ENCODE data around the gene SGCA. TPM values are rescaled to one million over a fixed set of nuclear protein-coding genes. Genes with fewer than 3 reads are reported as not detected.
A peak's percentile ranks its signal among the peaks of the same experiment; 100 is the strongest.

The SGCA gene
- total and polyA plus RNA-seq, 9 of the 15 experiments (the other 6 are each of a cell fraction or from before 2014, with no cell fraction given): not detected

DNA sequence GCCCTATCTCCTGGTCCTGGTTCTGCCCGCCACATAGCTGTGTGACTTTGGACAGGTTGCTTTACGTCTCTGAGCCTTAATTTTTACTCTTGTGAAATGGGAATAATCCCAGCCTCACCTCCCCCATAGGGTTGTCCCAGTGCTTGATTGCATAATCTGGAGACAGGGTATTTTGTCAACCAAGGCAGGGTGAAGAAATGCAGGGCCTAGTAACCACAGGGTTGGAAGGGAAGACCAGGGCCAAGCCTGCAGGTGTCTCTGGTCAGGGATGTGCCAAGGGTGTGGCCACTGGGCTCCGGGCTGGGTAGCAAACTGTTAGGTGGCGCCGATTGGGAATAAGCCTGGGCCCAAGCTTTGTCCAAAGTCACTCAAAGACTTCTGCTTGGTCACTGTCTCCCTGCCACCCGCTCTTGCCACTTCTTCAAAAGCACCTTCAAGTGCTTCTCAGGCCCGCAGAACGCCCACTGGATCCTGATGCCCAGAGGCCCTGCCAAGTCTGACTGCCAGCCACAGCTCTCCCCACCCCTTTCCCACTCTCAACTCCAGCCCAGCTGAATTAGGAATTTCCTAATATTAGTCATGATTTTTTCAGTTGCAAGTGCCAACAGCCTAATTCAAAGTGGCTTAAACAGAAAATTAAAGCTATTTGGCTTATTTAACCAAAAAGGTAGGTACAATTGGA, 56.2 kb downstream of the SGCA start:
- CTCF ChIA-PET (ENCODE audit: low intra/inter-chr PET ratio): no interaction called here
- 12% methylated on average over 8 of the region's 8 CpGs for WGBS (ENCODE audit: insufficient coverage, low coverage, missing lambda C conversion rate)
- TF ChIP-seq TOE1 (IDR thresholded peaks at IDR 0.05; ENCODE audit: borderline replicate concordance): no peak
- TF ChIP-seq TOE1 (CRISPR knock-in tag; IDR thresholded peaks at IDR 0.05; ENCODE audit: borderline replicate concordance, low read depth): no peak
- TF ChIP-seq MLX (CRISPR knock-in tag; conservative IDR thresholded peaks at IDR 0.05): no peak
- TF ChIP-seq, protein P1, sequence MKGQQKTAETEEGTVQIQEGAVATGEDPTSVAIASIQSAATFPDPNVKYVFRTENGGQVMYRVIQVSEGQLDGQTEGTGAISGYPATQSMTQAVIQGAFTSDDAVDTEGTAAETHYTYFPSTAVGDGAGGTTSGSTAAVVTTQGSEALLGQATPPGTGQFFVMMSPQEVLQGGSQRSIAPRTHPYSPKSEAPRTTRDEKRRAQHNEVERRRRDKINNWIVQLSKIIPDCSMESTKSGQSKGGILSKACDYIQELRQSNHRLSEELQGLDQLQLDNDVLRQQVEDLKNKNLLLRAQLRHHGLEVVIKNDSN (CRISPR knock-in tag; IDR thresholded peaks at IDR 0.05): no peak
- TF ChIP-seq, protein P2, sequence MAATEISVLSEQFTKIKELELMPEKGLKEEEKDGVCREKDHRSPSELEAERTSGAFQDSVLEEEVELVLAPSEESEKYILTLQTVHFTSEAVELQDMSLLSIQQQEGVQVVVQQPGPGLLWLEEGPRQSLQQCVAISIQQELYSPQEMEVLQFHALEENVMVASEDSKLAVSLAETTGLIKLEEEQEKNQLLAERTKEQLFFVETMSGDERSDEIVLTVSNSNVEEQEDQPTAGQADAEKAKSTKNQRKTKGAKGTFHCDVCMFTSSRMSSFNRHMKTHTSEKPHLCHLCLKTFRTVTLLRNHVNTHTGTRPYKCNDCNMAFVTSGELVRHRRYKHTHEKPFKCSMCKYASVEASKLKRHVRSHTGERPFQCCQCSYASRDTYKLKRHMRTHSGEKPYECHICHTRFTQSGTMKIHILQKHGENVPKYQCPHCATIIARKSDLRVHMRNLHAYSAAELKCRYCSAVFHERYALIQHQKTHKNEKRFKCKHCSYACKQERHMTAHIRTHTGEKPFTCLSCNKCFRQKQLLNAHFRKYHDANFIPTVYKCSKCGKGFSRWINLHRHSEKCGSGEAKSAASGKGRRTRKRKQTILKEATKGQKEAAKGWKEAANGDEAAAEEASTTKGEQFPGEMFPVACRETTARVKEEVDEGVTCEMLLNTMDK (IDR thresholded peaks at IDR 0.05; ENCODE audit: borderline replicate concordance, insufficient read depth, low read depth, low read length, poor library complexity, severe bottlenecking): no peak
- no peak for TF ChIP-seq HCFC1 (IDR thresholded peaks at IDR 0.05; ENCODE audit: low read depth, low read length)
- TF ChIP-seq MCM3 (IDR thresholded peaks at IDR 0.05): no peak
- TF ChIP-seq ZBTB26 (CRISPR knock-in tag; IDR thresholded peaks at IDR 0.05): no peak
- peak; percentile 47; the same call in 1 of the 2 replicates for TF ChIP-seq BCOR (IDR thresholded peaks at IDR 0.05)
- peak; percentile 67 for TF ChIP-seq ZFP36 (IDR thresholded peaks at IDR 0.05; ENCODE audit: low read depth, low read length, partially characterized antibody)
- peak; percentile 40 for TF ChIP-seq RBM25 (IDR thresholded peaks at IDR 0.05; ENCODE audit: low read depth, low read length, severe bottlenecking)
- no peak for TF ChIP-seq THRA (IDR thresholded peaks at IDR 0.05)

More for the DNA sequence above, 56.2 kb downstream of the SGCA start:
- no peak overlapping the region for H3K9ac ChIP-seq (ENCODE audit: insufficient read depth in 1 of 2, low read depth in 2 of 2, low read length in 2 of 2)
- H3K36me3 ChIP-seq (ENCODE audit: control insufficient read depth, insufficient read depth, low read length): no peaks in the 10 kb centered on the region
- peaks cover 4% of the 10 kb centered on the region; the same call in 1 of the 2 replicates for H3K9me3 ChIP-seq (replicated peaks; ENCODE audit: control insufficient read depth, insufficient read depth, low read depth, low read length)
- no peak overlapping the region; the same call in 1 of the 2 replicates for H2AFZ ChIP-seq (ENCODE audit: low read depth, low read length)
- no peak overlapping the region for H3K4me3 ChIP-seq
- H3K9me1 ChIP-seq (ENCODE audit: control insufficient read depth, insufficient read depth, low read length): no peaks in the 10 kb centered on the region
- no peak overlapping the region for H3K27ac ChIP-seq (ENCODE audit: extremely low read depth, low read depth, low read length)
- in situ Hi-C loops (cut with MboI) (no loop called here), intact Hi-C loops (cut with micrococcal nuclease) (no loop called here)
- no TSS peak for BruUV-seq (replicated peaks)
- no peaks in the 10 kb centered on the region for H4K20me1 ChIP-seq (replicated peaks; ENCODE audit: control insufficient read depth, insufficient read depth, low read length)
- peaks cover 0 to 7% of the 10 kb centered on the region in 2 experiments; a peak in 1 of 5 replicates for H3K4me1 ChIP-seq (replicated peaks in 1 of 2; ENCODE audit: control insufficient read depth in 2 of 2, insufficient read depth in 2 of 2, low read length in 2 of 2)
- H3K27me3 ChIP-seq (ENCODE audit: control insufficient read depth in 2 of 2, insufficient read depth in 2 of 2, low read length in 2 of 2): peaks cover 2 to 18% of the 10 kb centered on the region in 2 experiments; a peak in 4 of 5 replicates
- ATAC-seq (no peak), DNase-seq (ENCODE audit: extremely low read depth in 1 of 4, low spot score in 3 of 4) (no peak), FAIRE-seq (no peak)
- no peak overlapping the region for H3K4me2 ChIP-seq (ENCODE audit: insufficient read depth, low read length)
- no peaks in the 10 kb centered on the region for H3K79me2 ChIP-seq (ENCODE audit: control insufficient read depth, insufficient read depth, low read length)
- POLR2A ChIA-PET: interaction anchor here (0.7 to 2.7 kb wide), 5 partner anchors 10 to 230 kb away, joined by 3 to 13 read pairs (median 4); no protein-coding TSS in a partner anchor
